Measurements from ENCODE around the gene ATP1B2.
A peak's percentile ranks its signal among the peaks of the same experiment; 100 is the strongest.

Gene ATP1B2, protein sequence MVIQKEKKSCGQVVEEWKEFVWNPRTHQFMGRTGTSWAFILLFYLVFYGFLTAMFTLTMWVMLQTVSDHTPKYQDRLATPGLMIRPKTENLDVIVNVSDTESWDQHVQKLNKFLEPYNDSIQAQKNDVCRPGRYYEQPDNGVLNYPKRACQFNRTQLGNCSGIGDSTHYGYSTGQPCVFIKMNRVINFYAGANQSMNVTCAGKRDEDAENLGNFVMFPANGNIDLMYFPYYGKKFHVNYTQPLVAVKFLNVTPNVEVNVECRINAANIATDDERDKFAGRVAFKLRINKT

DNA sequence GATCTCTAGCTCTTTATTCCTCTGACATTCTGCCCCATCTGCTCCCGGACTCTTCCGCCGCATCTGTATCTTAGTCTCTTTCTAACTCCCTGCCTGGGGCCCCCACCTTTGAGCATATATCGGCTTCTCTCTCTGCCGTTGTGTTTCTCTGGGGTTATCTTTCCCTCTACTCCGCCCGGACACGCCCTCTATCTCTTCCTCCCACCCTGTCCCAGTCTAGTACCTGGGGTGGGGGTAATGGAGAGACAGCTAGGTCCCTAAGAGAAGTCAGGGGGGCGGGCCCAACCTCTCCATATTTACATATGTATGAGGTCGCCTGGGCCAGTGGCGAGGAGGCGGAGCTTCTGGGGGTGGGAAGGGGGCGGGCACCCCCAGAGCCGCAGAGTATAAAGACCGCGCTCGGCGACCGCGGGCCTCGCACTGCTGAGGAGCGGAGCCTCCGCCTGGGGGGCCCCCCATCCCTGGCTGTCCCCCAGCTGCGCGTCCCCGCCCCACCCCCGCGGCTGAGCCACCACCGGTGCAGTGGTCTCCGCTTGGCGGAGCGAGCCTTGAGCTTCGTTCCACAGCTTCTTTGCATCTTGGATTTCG is at the start of gene ATP1B2:
Gene ATP1B2, plus strand, starts transcription at position 418 of the 588 bp plus-strand sequence. CDS start 593 bp downstream, outside the sequence.
- H3F3A ChIP-seq (ENCODE audit: insufficient read depth, low read length) = no peaks in the 10 kb centered on the region
- no peak within 1 kb of the TSS for H3K27ac ChIP-seq (ENCODE audit: low read length)
- DNase-seq = peak; percentile 54
- peak within 1 kb of the TSS; percentile 64; the same call in 1 of the 2 replicates for H2AFZ ChIP-seq (ENCODE audit: low read length)
- no peaks in the 10 kb centered on the region for H3K79me2 ChIP-seq (ENCODE audit: low read length)
- no peak within 1 kb of the TSS for H3K9ac ChIP-seq (ENCODE audit: low read length)
- no peaks in the 10 kb centered on the region for H3K9me2 ChIP-seq (replicated peaks; ENCODE audit: insufficient read depth, low read length)
- no peaks in the 10 kb centered on the region for H4K20me1 ChIP-seq (ENCODE audit: insufficient read depth, low read length)
- H3K9me3 ChIP-seq (replicated peaks; ENCODE audit: insufficient read depth, low read length) = no peaks in the 10 kb centered on the region
- H3K36me3 ChIP-seq (replicated peaks; ENCODE audit: insufficient read depth, low read length) = no peaks in the 10 kb centered on the region
- no peaks in the 10 kb centered on the region for H3K4me1 ChIP-seq (ENCODE audit: low read length)
- H3K4me2 ChIP-seq (ENCODE audit: low read depth, low read length) = peak within 1 kb of the TSS; percentile 69
- H3K27me3 ChIP-seq (replicated peaks; ENCODE audit: insufficient read depth, low read length) = peaks cover 86% of the 10 kb centered on the region
- H3K4me3 ChIP-seq (ENCODE audit: low read length) = peak within 1 kb of the TSS; percentile 44
- no peak for TF ChIP-seq EZH2 (optimal IDR thresholded peaks at IDR 0.05; ENCODE audit: low read depth, low read length)
- TF ChIP-seq EZH2phosphoT487 (IDR thresholded peaks at IDR 0.05; ENCODE audit: low read length) = no peak
- TF ChIP-seq, protein P1, sequence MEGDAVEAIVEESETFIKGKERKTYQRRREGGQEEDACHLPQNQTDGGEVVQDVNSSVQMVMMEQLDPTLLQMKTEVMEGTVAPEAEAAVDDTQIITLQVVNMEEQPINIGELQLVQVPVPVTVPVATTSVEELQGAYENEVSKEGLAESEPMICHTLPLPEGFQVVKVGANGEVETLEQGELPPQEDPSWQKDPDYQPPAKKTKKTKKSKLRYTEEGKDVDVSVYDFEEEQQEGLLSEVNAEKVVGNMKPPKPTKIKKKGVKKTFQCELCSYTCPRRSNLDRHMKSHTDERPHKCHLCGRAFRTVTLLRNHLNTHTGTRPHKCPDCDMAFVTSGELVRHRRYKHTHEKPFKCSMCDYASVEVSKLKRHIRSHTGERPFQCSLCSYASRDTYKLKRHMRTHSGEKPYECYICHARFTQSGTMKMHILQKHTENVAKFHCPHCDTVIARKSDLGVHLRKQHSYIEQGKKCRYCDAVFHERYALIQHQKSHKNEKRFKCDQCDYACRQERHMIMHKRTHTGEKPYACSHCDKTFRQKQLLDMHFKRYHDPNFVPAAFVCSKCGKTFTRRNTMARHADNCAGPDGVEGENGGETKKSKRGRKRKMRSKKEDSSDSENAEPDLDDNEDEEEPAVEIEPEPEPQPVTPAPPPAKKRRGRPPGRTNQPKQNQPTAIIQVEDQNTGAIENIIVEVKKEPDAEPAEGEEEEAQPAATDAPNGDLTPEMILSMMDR (IDR thresholded peaks at IDR 0.05; ENCODE audit: low read length) = no peak

DNA sequence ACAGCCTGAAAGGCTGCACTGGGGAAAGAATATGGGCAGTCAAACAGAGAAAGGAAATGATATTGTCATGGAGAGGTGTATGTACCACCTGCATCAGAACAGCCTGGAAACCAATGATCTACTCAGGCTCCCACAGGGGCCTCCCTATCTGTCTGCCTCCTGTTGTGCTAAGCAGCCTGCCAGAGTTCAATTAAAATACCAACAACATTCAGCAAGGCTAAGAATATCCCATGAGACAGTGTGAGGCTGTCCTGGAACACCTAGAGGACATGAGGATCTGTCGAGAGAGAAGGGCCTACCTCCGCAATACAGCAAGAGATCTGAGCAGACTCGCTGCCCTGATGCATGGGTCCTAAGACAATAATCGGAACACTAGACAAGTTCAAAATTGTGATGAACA is 44.4 kb upstream of the ATP1B2 start:
- Histone ChIP-seq H3K4me1 (ENCODE audit: low read length) (no peaks in the 10 kb centered on the region), H3K36me3 (replicated peaks; ENCODE audit: insufficient read depth, low read length) (peaks cover 4% of the 10 kb centered on the region), H3K79me2 (ENCODE audit: low read length) (peaks cover 24% of the 10 kb centered on the region), H3K4me2 (ENCODE audit: low read depth, low read length) (no peak overlapping the region), H3F3A (ENCODE audit: insufficient read depth, low read length) (no peaks in the 10 kb centered on the region), H2AFZ (ENCODE audit: low read length) (no peak overlapping the region), H3K9ac (ENCODE audit: low read length) (no peak overlapping the region), H3K9me2 (replicated peaks; ENCODE audit: insufficient read depth, low read length) (no peaks in the 10 kb centered on the region), H4K20me1 (ENCODE audit: insufficient read depth, low read length) (no peaks in the 10 kb centered on the region), H3K27me3 (replicated peaks; ENCODE audit: insufficient read depth, low read length) (no peaks in the 10 kb centered on the region), H3K4me3 (ENCODE audit: low read length) (no peak overlapping the region), H3K27ac (ENCODE audit: low read length) (no peak overlapping the region), H3K9me3 (replicated peaks; ENCODE audit: insufficient read depth, low read length) (no peaks in the 10 kb centered on the region)
- no peak for DNase-seq
- TF ChIP-seq, protein P1 (IDR thresholded peaks at IDR 0.05; ENCODE audit: low read length) = no peak
- TF ChIP-seq EZH2 (optimal IDR thresholded peaks at IDR 0.05; ENCODE audit: low read depth, low read length) (no peak), EZH2phosphoT487 (IDR thresholded peaks at IDR 0.05; ENCODE audit: low read length) (no peak)

DNA sequence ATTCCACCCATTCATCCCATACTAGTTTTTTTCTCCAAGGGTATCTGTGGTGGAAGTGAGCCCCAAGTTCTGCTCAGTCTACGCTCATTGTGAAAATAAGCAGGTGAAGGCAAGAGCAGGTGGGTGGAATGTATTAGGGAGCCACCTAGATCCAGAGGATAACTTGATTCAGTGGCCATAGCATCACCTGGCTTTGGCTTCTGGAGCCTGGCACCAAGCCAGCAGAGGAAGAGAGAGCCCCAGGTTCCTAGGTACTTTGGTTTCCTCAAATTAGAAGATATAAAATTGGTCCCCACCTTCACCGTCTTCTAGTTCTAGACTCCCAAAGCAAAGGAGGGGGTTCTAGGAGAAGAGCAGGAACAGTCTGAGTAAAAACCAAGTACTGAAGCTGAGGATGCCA is 40.1 kb upstream of the ATP1B2 start:
- H2AFZ ChIP-seq (ENCODE audit: low read length) = no peak overlapping the region
- H3K27me3 ChIP-seq (replicated peaks; ENCODE audit: insufficient read depth, low read length) = no peaks in the 10 kb centered on the region
- H3K36me3 ChIP-seq (replicated peaks; ENCODE audit: insufficient read depth, low read length) = no peaks in the 10 kb centered on the region
- H4K20me1 ChIP-seq (ENCODE audit: insufficient read depth, low read length) = no peaks in the 10 kb centered on the region
- no peak overlapping the region for H3K4me3 ChIP-seq (ENCODE audit: low read length)
- no peak overlapping the region for H3K4me2 ChIP-seq (ENCODE audit: low read depth, low read length)
- H3K9me3 ChIP-seq (replicated peaks; ENCODE audit: insufficient read depth, low read length) = no peaks in the 10 kb centered on the region
- H3K9me2 ChIP-seq (replicated peaks; ENCODE audit: insufficient read depth, low read length) = no peaks in the 10 kb centered on the region
- TF ChIP-seq, protein P1 (IDR thresholded peaks at IDR 0.05; ENCODE audit: low read length) = no peak
- no peak for TF ChIP-seq EZH2 (optimal IDR thresholded peaks at IDR 0.05; ENCODE audit: low read depth, low read length)
- TF ChIP-seq EZH2phosphoT487 (IDR thresholded peaks at IDR 0.05; ENCODE audit: low read length) = no peak
- no peak for DNase-seq
- H3K4me1 ChIP-seq (ENCODE audit: low read length) = 0 out of 2 replicates have a peak, but pooled peaks cover 7% of the 10 kb centered on the region
- no peak overlapping the region for H3K9ac ChIP-seq (ENCODE audit: low read length)
- H3F3A ChIP-seq (ENCODE audit: insufficient read depth, low read length) = no peaks in the 10 kb centered on the region
- peaks cover 53% of the 10 kb centered on the region for H3K79me2 ChIP-seq (ENCODE audit: low read length)
- H3K27ac ChIP-seq (ENCODE audit: low read length) = no peak overlapping the region
